OCI-LY1 (cell line): ENCODE measurements around the gene RAB7A.

ENCODE experiments used
- H2AFZ ChIP-seq: fragments of 200-600 bp; sonication (generic), shearing (Covaris generic); 2 replicates; pipeline ENCODE4 v1.6.0; 2014; ENCODE audit warnings: antibody characterized with exemption, mild to moderate bottlenecking, low read length
- H3F3A ChIP-seq: fragments of 200-600 bp; sonication (generic), shearing (Covaris generic); 2 replicates; pipeline ENCODE4 v1.6.0; 2014; ENCODE audit warnings: mild to moderate bottlenecking, antibody characterized with exemption, low read length, moderate library complexity; ENCODE audit not compliant: insufficient read depth
- H3K27ac ChIP-seq: fragments of 200-600 bp; sonication (generic); 2 replicates; pipeline ENCODE4 v1.5.1; 2014; ENCODE audit warnings: low read length, mixed run types, mild to moderate bottlenecking, low read depth; ENCODE audit not compliant: poor library complexity, severe bottlenecking
- H3K27me3 ChIP-seq: fragments of 200-600 bp; sonication (generic); 2 replicates; pipeline ENCODE4 v1.6.0; 2014; ENCODE audit warnings: antibody characterized with exemption, mild to moderate bottlenecking, low read length, moderate library complexity; ENCODE audit not compliant: insufficient read depth
- H3K36me3 ChIP-seq: fragments of 200-600 bp; sonication (generic); 2 replicates; pipeline ENCODE4 v1.6.1; 2014; ENCODE audit warnings: mild to moderate bottlenecking, antibody characterized with exemption, low read length, moderate library complexity, mixed read lengths; ENCODE audit not compliant: insufficient read depth
- H3K4me1 ChIP-seq: fragments of 200-600 bp; sonication (generic); 2 replicates; pipeline ENCODE4 v1.5.1; 2014; ENCODE audit warnings: mild to moderate bottlenecking, low read length, moderate library complexity; ENCODE audit not compliant: insufficient read depth, severe bottlenecking
- H3K4me2 ChIP-seq: fragments of 200-600 bp; sonication (generic), shearing (Covaris generic); 2 replicates; pipeline ENCODE4 v1.6.1; 2014; ENCODE audit warnings: low read length
- H3K4me3 ChIP-seq: fragments of 200-600 bp; sonication (generic); 2 replicates; pipeline ENCODE4 v1.5.1; 2014; ENCODE audit warnings: low read length, low read depth, mild to moderate bottlenecking, mixed read lengths; ENCODE audit not compliant: poor library complexity, severe bottlenecking
- H3K79me2 ChIP-seq: fragments of 200-600 bp; shearing (Covaris generic); 2 replicates; pipeline ENCODE4 v1.6.1; 2016; ENCODE audit warnings: mixed run types, low read length, mixed read lengths; ENCODE audit not compliant: insufficient read depth
- H3K9ac ChIP-seq: fragments of 200-600 bp; sonication (generic), shearing (Covaris generic); 2 replicates; pipeline ENCODE4 v1.6.1; 2014; ENCODE audit warnings: mild to moderate bottlenecking, low read length, mixed read lengths
- H3K9me2 ChIP-seq: fragments of 200-600 bp; sonication (generic), shearing (Covaris generic); 2 replicates; pipeline ENCODE4 v1.6.1; 2014; ENCODE audit warnings: low read depth, mild to moderate bottlenecking, low read length, mixed read lengths
- H3K9me3 ChIP-seq: fragments of 200-600 bp; shearing (Covaris generic); 2 replicates; pipeline ENCODE4 v1.6.1; 2014; ENCODE audit warnings: low read length, mixed read lengths
- H4K20me1 ChIP-seq: fragments of 200-600 bp; sonication (generic), shearing (Covaris generic); 2 replicates; pipeline ENCODE4 v1.6.0; 2016; ENCODE audit warnings: mild to moderate bottlenecking, low read length; ENCODE audit not compliant: insufficient read depth
- CTCF ChIP-seq: fragments of 200-600 bp; sonication (generic), shearing (Covaris generic); IDR thresholded peaks from 2 replicates; pipeline ENCODE4 v1.5.1; 2017; ENCODE audit warnings: mild to moderate bottlenecking, antibody characterized with exemption, low read length, moderate library complexity, mixed read lengths
- EZH2 ChIP-seq: fragments of 200-600 bp; sonication (generic), shearing (Covaris generic); IDR thresholded peaks from 2 replicates; pipeline ENCODE4 v1.8.0; 2017; ENCODE audit warnings: borderline replicate concordance, mixed run types, mild to moderate bottlenecking, antibody characterized with exemption, low read length, moderate library complexity, mixed read lengths

RAB7A gene

GRCh38 chr3:128781164-128781563 lies 55.2 kb downstream of the RAB7A start:
- no peak overlapping the region for H3K4me2 ChIP-seq
- no peaks in the 10 kb centered on the region for H3K9me3 ChIP-seq
- no peak overlapping the region for H3K4me3 ChIP-seq
- no peaks in the 10 kb centered on the region for H3K27me3 ChIP-seq
- H3K27ac ChIP-seq, result no peak overlapping the region
- H3K79me2 ChIP-seq, result peaks cover 51% of the 10 kb centered on the region
- no peaks in the 10 kb centered on the region for H4K20me1 ChIP-seq
- no peak overlapping the region for H3K9ac ChIP-seq
- H3K9me2 ChIP-seq, result no peaks in the 10 kb centered on the region
- H2AFZ ChIP-seq, result no peak overlapping the region
- H3K36me3 ChIP-seq, result no peaks in the 10 kb centered on the region
- peaks cover 4% of the 10 kb centered on the region for H3K4me1 ChIP-seq
- TF ChIP-seq EZH2, result no peak
- TF ChIP-seq CTCF, result no peak
- no peaks in the 10 kb centered on the region for H3F3A ChIP-seq

GRCh38 chr3:128782282-128783146 lies 56.5 kb downstream of the RAB7A start:
- no peaks in the 10 kb centered on the region for H3K9me2 ChIP-seq
- no peak overlapping the region for H3K9ac ChIP-seq
- H3K79me2 ChIP-seq, result peaks cover 44% of the 10 kb centered on the region
- TF ChIP-seq EZH2 (no peak), CTCF (no peak)
- H3K36me3 ChIP-seq, result no peaks in the 10 kb centered on the region
- H3K27ac ChIP-seq, result no peak overlapping the region
- H4K20me1 ChIP-seq, result no peaks in the 10 kb centered on the region
- peaks cover 15% of the 10 kb centered on the region for H3K4me1 ChIP-seq
- no peak overlapping the region for H2AFZ ChIP-seq
- H3K4me3 ChIP-seq, result no peak overlapping the region
- H3K9me3 ChIP-seq, result no peaks in the 10 kb centered on the region
- H3K4me2 ChIP-seq, result no peak overlapping the region
- H3K27me3 ChIP-seq, result no peaks in the 10 kb centered on the region
- no peaks in the 10 kb centered on the region for H3F3A ChIP-seq

- Histone ChIP-seq H3K27me3 (no peaks in the 10 kb centered on the region), H3K4me3 (no peak overlapping the region), H3F3A (no peaks in the 10 kb centered on the region), H2AFZ (no peak overlapping the region), H3K9ac (no peak overlapping the region), H3K79me2 (peaks cover 48% of the 10 kb centered on the region), H3K4me1 (peaks cover 28% of the 10 kb centered on the region), H3K27ac (no peak overlapping the region), H3K9me3 (no peaks in the 10 kb centered on the region), H3K36me3 (no peaks in the 10 kb centered on the region), H3K9me2 (no peaks in the 10 kb centered on the region), H4K20me1 (no peaks in the 10 kb centered on the region), H3K4me2 (no peak overlapping the region)
- TF ChIP-seq CTCF (no peak), EZH2 (no peak)
These were observed 57.8 kb downstream of the RAB7A start for GRCh38 chr3:128783774-128784173.
